ENCODE results near the gene CFAP92. TPM values are rescaled to one million over a fixed set of nuclear protein-coding genes. Genes with fewer than 3 reads are reported as not detected.

The CFAP92 gene
- total RNA-seq, 1 donor from 2014 or later: 0.52 TPM

- Mint-ChIP-seq H3K4me1 (ENCODE audit: low read depth, unreplicated experiment) (no peaks in the 10 kb centered on the region), H3K27ac (ENCODE audit: unreplicated experiment) (no peak overlapping the region), H3K36me3 (ENCODE audit: low read depth, unreplicated experiment) (peaks cover 44% of the 10 kb centered on the region), H3K4me3 (ENCODE audit: unreplicated experiment) (no peak overlapping the region), H3K27me3 (ENCODE audit: low read depth, unreplicated experiment) (no peaks in the 10 kb centered on the region), H3K9me3 (ENCODE audit: unreplicated experiment) (peaks cover 50% of the 10 kb centered on the region)
- DNase-seq (ENCODE audit: low read depth) (no peak), FAIRE-seq (no peak)
- peaks cover 28% of the 10 kb centered on the region for H3K9me3 ChIP-seq (ENCODE audit: insufficient read depth, low read depth, low read length)
- H3K27me3 ChIP-seq (ENCODE audit: insufficient read depth, low read length): no peaks in the 10 kb centered on the region
- no peak overlapping the region for H3K4me3 ChIP-seq (ENCODE audit: insufficient read depth, low read depth, low read length)
- H3K27ac ChIP-seq (ENCODE audit: low read depth, low read length): no peak overlapping the region
- H3K4me1 ChIP-seq (ENCODE audit: insufficient read depth, low read length): no peaks in the 10 kb centered on the region
- H4K20me1 ChIP-seq (ENCODE audit: insufficient read depth, low read length): no peaks in the 10 kb centered on the region
- H3K4me2 ChIP-seq (ENCODE audit: low read length): no peak overlapping the region
- H2AFZ ChIP-seq (ENCODE audit: low read depth, low read length): no peak overlapping the region
- H3K36me3 ChIP-seq (ENCODE audit: insufficient read depth, low read length): peaks cover 10% of the 10 kb centered on the region
- H3K9ac ChIP-seq (ENCODE audit: low read length): no peak overlapping the region
- no peak for TF ChIP-seq CTCF (IDR thresholded peaks at IDR 0.05; ENCODE audit: insufficient read depth, low read depth, low read length)
- TF ChIP-seq EZH2 (IDR thresholded peaks at IDR 0.05; ENCODE audit: insufficient read depth, low read length): no peak
- H3K79me2 ChIP-seq (ENCODE audit: insufficient read depth, low read length): no peaks in the 10 kb centered on the region
Measured at GRCh38 chr3:128919988-128920387, 73.9 kb downstream of the CFAP92 start.

- H3K79me2 ChIP-seq (ENCODE audit: insufficient read depth, low read length): no peaks in the 10 kb centered on the region
- no peak overlapping the region for H3K27ac Mint-ChIP-seq (ENCODE audit: unreplicated experiment)
- no peak for FAIRE-seq
Measured at GRCh38 chr3:128917291-128917690, 76.6 kb downstream of the CFAP92 start.

More at GRCh38 chr3:128917291-128917690, 76.6 kb downstream of the CFAP92 start:
- Histone ChIP-seq H3K4me1 (ENCODE audit: insufficient read depth, low read length) (no peaks in the 10 kb centered on the region), H3K4me3 (ENCODE audit: insufficient read depth, low read depth, low read length) (no peak overlapping the region), H3K9me3 (ENCODE audit: insufficient read depth, low read depth, low read length) (peaks cover 10% of the 10 kb centered on the region), H3K9ac (ENCODE audit: low read length) (no peak overlapping the region), H2AFZ (ENCODE audit: low read depth, low read length) (no peak overlapping the region), H3K27me3 (ENCODE audit: insufficient read depth, low read length) (no peaks in the 10 kb centered on the region), H3K36me3 (ENCODE audit: insufficient read depth, low read length) (peaks cover 27% of the 10 kb centered on the region), H3K27ac (ENCODE audit: low read depth, low read length) (no peak overlapping the region), H3K4me2 (ENCODE audit: low read length) (no peak overlapping the region), H4K20me1 (ENCODE audit: insufficient read depth, low read length) (no peaks in the 10 kb centered on the region)
- Mint-ChIP-seq H3K4me1 (ENCODE audit: low read depth, unreplicated experiment) (no peaks in the 10 kb centered on the region), H3K27me3 (ENCODE audit: low read depth, unreplicated experiment) (no peaks in the 10 kb centered on the region), H3K36me3 (ENCODE audit: low read depth, unreplicated experiment) (peaks cover 55% of the 10 kb centered on the region), H3K9me3 (ENCODE audit: unreplicated experiment) (peaks cover 24% of the 10 kb centered on the region), H3K4me3 (ENCODE audit: unreplicated experiment) (no peak overlapping the region)
- TF ChIP-seq EZH2 (IDR thresholded peaks at IDR 0.05; ENCODE audit: insufficient read depth, low read length): no peak
- no peak for TF ChIP-seq CTCF (IDR thresholded peaks at IDR 0.05; ENCODE audit: insufficient read depth, low read depth, low read length)
- no peak for DNase-seq (ENCODE audit: low read depth)
